Right lobe of liver (tissue), 6 donors: Measurements from ENCODE around the gene PPP1R12B. TPM values are rescaled to one million over a fixed set of nuclear protein-coding genes. Genes with fewer than 3 reads are reported as not detected.
"Not testable (repeated sequence)": the region's sequence is repeated elsewhere in the genome, so short reads cannot be mapped to it uniquely, and the experiment has no call there.

Source experiments
- ATAC-seq, 4 donors: fragments of 200-7000 bp; cut with Tn5 transposase; one replicate each; pipeline ENCODE4 v1.9.1; 2020; ENCODE audit warnings: mild to moderate bottlenecking in 4 of 4, moderate library complexity in 4 of 4
- DNase-seq, 3 donors: peaks; one replicate each; pipeline ENCODE4 v3.0.0-alpha.2; 2020
- H3K27ac ChIP-seq, 3 donors: fragments of 200-600 bp; one replicate each; pipeline ENCODE4 v1.8.0; 2022
- H3K27me3 ChIP-seq, 2 donors: fragments of 200-600 bp; one replicate each; pipeline ENCODE4 v1.8.0; 2022
- H3K36me3 ChIP-seq, 4 donors: fragments of 200-600 bp; sonication (generic) in 1 of 4; one replicate each; pipeline versions ENCODE4 v1.5.1 to v1.8.0; 2017 to 2022; ENCODE audit warnings: control low read depth in 1 of 4
- H3K4me1 ChIP-seq, 4 donors: fragments of 200-600 bp; sonication (generic) in 1 of 4; one replicate each; pipeline versions ENCODE4 v1.5.1 to v1.8.0; 2017 to 2022; ENCODE audit warnings: control low read depth in 1 of 4
- H3K4me3 ChIP-seq, 3 donors: fragments of 200-600 bp; one replicate each; pipeline ENCODE4 v1.8.0; 2022
- H3K9me3 ChIP-seq, 4 donors: fragments of 200-600 bp; sonication (generic) in 1 of 4; one replicate each; pipeline versions ENCODE4 v1.5.1 to v1.8.0; 2017 to 2022; ENCODE audit warnings: control low read depth in 1 of 4
- CTCF ChIP-seq, 4 donors: fragments of 200-600 bp in 3 of 4; fragments of 450-650 bp in 1 of 4; IDR thresholded peaks; one replicate each; pipeline versions ENCODE4 v1.5.1 to v1.8.0; 2016 to 2022; ENCODE audit warnings: antibody characterized with exemption in 4 of 4, mild to moderate bottlenecking in 2 of 4
- POLR2A ChIP-seq: fragments of 450-650 bp; IDR thresholded peaks from one replicate; pipeline ENCODE4 v1.6.1; 2017; ENCODE audit warnings: antibody characterized with exemption, mild to moderate bottlenecking
- WGBS: methylation state at CpG from one replicate; pipeline ENCODE4 v1.1.6; 2018; ENCODE audit warnings: low coverage, low lambda C conversion rate; ENCODE audit not compliant: insufficient coverage; ENCODE audit errors: missing lambda C conversion rate; 5-methylcytosine and 5-hydroxymethylcytosine counted together
- intact Hi-C, 2 donors: fragments of 100-400 bp; cut with DNase I; formaldehyde crosslinking; loops; one replicate each; pipeline versions ENCODE4 v1.11.2 to v1.14.1; 2022
- total RNA-seq, 6 experiments: library from RNA; depleted of rRNA in 2 of 6; stranded (reverse); fragments of >200 nt in 2 of 6; fragmentation: NEBNext Ultra II Directional in 3 of 6; extraction: Animal tissue kit (Norgen Biotek cat#: 25700) in 3 of 6; gene quantifications; one replicate each; pipeline versions ENCODE4 v1.1.0 to v1.2.4, GENCODE V29; 2016 to 2023
- donor health status: DM: no; HTN: yes; CAD: no.
- donor health status: DM: no; HTN: no; CAD: no.
- donor health status: DM: no; HTN: no; CAD: no.
- donor health status: DM: no; HTN: yes; CAD: no.
- donor health status: DM: no; HTN: yes; CAD: no.

PPP1R12B gene
- total RNA-seq, 6 experiments from 2014 or later = 13.7 to 22.2 (median 16.6) TPM

- H3K27ac ChIP-seq, DNase-seq, H3K27me3 ChIP-seq, intact Hi-C loops, H3K9me3 ChIP-seq, H3K4me3 ChIP-seq, H3K4me1 ChIP-seq, ATAC-seq, H3K36me3 ChIP-seq: not testable (repeated sequence)
These were observed 111.6 kb downstream of the PPP1R12B start for GRCh38 chr1:202460143-202460495.

DNA sequence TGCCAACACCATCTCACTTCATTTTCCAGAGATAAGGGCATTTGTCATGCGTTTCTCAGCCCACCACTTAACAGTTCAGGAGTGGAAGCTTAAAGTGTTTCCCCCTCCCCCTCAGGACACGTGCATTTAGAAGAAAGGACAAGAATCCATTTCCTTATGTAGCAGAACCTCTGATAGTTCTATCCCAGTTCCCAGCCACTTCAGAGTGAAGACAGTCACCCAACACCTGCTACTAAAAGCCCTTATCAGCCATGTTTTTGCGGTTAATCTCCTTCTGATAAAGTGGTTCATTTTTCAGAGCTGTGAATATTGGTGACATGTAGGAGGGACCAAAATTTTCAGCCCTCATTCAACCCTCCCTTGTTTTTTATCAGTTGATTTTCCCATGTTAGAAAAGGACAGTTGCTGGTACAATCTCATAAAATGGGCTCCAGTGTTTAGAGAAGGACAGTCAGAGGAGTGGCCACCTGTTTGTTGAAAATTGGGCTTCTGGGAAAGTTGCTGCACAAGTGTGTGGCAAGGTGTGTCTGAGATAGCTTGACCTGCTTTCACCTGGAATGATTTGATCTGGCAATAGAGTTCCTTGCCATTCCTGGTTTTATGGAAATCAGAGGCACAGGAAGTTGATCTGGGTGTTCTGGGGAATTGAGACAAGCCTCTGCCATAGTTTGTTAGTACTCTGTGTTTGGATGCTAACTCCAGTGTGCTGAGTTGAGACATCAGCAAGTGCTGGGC, 114.0 kb downstream of the PPP1R12B start:
- Histone ChIP-seq H3K36me3 (no peaks in the 10 kb centered on the region), H3K27ac (no peak overlapping the region), H3K9me3 (no peaks in the 10 kb centered on the region), H3K4me1 (peaks cover 0 to 20% (median 6%) of the 10 kb centered on the region in 4 donors), H3K4me3 (no peak overlapping the region), H3K27me3 (no peaks in the 10 kb centered on the region)
- TF ChIP-seq CTCF (IDR thresholded peaks at IDR 0.05) (no peak), POLR2A (no peak)
- WGBS = 83% methylated on average over 3 of the region's 3 CpGs
- DNase-seq (no peak), ATAC-seq (no peak)
- intact Hi-C loops = no loop called here

DNA sequence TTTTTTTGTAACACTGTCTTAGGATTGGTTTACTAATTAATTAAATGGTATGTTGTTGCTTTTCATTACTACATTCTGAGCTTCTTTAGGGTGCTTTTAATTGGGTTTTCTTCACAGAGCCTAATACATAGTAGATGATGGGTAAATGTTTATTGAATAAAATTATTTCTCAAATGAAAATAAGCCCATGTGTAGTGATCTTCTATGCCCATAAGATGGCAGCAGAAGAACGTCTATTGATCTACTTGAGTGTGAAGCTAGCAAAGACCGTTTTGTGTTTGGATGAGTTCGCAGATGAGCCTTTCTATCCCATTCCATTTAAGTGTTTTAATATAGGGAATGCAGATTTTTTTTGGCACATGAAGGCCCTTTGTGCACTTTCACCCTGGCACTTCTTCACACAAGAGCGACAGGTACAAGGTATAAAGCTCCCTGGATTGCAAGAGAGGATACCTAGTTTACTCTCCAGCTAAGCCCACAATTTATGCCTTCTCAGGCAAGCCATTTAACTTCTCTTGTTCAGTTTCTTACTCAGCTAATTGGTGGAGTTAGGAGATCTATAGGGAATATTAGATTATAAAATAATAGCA, 115.7 kb downstream of the PPP1R12B start:
- Histone ChIP-seq H3K27ac (peak overlapping the region in 1 of 3 donors; percentile 1), H3K4me1 (peaks cover 0 to 20% (median 6%) of the 10 kb centered on the region in 4 donors)

GRCh38 chr1:202465644-202466270, 117.3 kb downstream of the PPP1R12B start:
- H3K4me3 ChIP-seq = peak overlapping the region in 1 of 3 donors; percentile 8
- H3K27me3 ChIP-seq, intact Hi-C loops, H3K9me3 ChIP-seq, DNase-seq, H3K36me3 ChIP-seq: not testable (repeated sequence)
- WGBS = 24% methylated on average over 3 of the region's 3 CpGs
- H3K4me1 ChIP-seq = peaks cover 0 to 20% (median 6%) of the 10 kb centered on the region in 4 donors
- peak overlapping the region; percentile 29 to 91 (median 71) for H3K27ac ChIP-seq
- ATAC-seq = peak; percentile 85 to 90 (median 86)

More for the DNA sequence above, 115.7 kb downstream of the PPP1R12B start:
- intact Hi-C loops, DNase-seq, H3K36me3 ChIP-seq, H3K9me3 ChIP-seq, H3K4me3 ChIP-seq, H3K27me3 ChIP-seq: not testable (repeated sequence)
- peak; percentile 75 to 78 (median 76) for ATAC-seq
- peak in 3 of 4 donors; percentile 51 to 60 (median 52) for TF ChIP-seq CTCF (IDR thresholded peaks at IDR 0.05)
- WGBS = 14% methylated on average over 4 of the region's 4 CpGs

- H3K27me3 ChIP-seq, DNase-seq, H3K4me3 ChIP-seq, intact Hi-C loops, H3K36me3 ChIP-seq, H3K9me3 ChIP-seq: not testable (repeated sequence)
- Histone ChIP-seq H3K27ac (peak overlapping the region in 2 of 3 donors; percentile 71 to 91), H3K4me1 (peaks cover 0 to 20% (median 6%) of the 10 kb centered on the region in 4 donors)
- peak in 1 of 4 donors; percentile 25 for ATAC-seq
These were observed 117.8 kb downstream of the PPP1R12B start for GRCh38 chr1:202466339-202466738.

DNA sequence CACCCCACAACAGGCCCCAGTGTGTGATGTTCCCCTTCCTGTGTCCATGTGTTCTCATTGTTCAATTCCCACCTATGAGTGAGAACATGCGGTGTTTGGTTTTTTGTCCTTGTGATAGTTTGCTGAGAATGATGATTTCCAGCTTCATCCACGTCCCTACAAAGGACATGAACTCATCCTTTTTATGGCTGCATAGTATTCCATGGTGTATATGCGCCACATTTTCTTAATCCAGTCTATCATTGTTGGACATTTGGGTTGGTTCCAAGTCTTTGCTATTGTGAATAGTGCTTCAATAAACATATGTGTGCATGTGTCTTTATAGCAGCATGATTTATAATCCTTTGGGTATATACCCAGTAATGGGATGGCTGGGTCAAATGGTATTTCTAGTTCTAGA, 118.9 kb downstream of the PPP1R12B start:
- DNase-seq, ATAC-seq: not testable (repeated sequence)

DNA sequence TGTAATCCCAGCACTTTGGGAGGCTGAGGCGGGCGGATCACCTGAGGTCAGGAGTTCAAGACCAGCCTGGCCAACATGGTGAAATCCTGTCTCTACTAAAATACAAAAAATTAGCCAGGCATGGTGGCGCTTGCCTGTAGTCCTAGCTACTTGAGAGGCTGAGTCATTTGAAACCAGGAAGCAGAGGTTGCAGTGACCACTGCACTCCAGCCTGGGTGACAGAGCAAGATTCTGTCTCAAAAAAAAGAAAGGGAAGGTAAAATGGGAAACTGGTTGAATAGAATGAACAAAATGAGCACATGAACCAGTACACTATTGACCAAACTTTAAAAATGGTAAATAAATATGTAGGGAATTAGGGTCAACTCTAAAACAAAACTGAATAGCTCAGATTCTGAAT, 120.2 kb downstream of the PPP1R12B start:
- not testable (repeated sequence) for H3K27me3 ChIP-seq
- ATAC-seq = peak in 1 of 4 donors; percentile 34

More for the DNA sequence above, 118.9 kb downstream of the PPP1R12B start:
- H3K9me3 ChIP-seq, intact Hi-C loops, H3K36me3 ChIP-seq, H3K4me3 ChIP-seq, H3K27me3 ChIP-seq, H3K27ac ChIP-seq: not testable (repeated sequence)
- peaks cover 0 to 20% (median 6%) of the 10 kb centered on the region in 4 donors for H3K4me1 ChIP-seq
- 100% methylated on average over 2 of the region's 3 CpGs for WGBS

DNA sequence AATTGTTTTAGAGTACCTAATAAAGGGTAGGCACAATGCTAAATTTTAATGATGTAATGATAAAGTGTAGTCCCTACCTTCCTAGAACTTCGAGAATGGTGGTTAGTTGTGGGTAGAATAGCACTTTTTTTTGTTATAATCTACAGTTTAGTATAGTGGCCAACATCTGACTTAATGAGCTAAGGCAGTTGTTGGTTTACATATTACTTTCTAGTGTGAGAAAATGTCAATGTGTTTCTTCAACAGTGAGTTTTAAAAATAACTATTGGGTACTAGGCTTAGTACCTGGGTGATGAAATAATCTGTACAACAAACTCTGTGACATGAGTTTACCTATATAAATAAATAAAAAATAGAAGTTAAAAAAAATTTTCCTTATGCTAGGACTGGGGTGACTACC, 120.6 kb downstream of the PPP1R12B start:
- ATAC-seq, H3K36me3 ChIP-seq, intact Hi-C loops, H3K9me3 ChIP-seq, H3K4me3 ChIP-seq, H3K27ac ChIP-seq, DNase-seq, H3K27me3 ChIP-seq: not testable (repeated sequence)
- 100% methylated on average over 1 of the region's 1 CpG for WGBS
- H3K4me1 ChIP-seq = peaks cover 0 to 20% (median 6%) of the 10 kb centered on the region in 4 donors

More for the DNA sequence above, 120.2 kb downstream of the PPP1R12B start:
- H3K27ac ChIP-seq, H3K36me3 ChIP-seq, H3K4me3 ChIP-seq, intact Hi-C loops, DNase-seq, H3K9me3 ChIP-seq: not testable (repeated sequence)
- 100% methylated on average over 2 of the region's 3 CpGs for WGBS
- H3K4me1 ChIP-seq = peaks cover 0 to 20% (median 6%) of the 10 kb centered on the region in 4 donors
